Renal cortex interstitium (tissue), 11 donors: ENCODE data around the gene GOLPH3. TPM values are rescaled to one million over a fixed set of nuclear protein-coding genes. Genes with fewer than 3 reads are reported as not detected.

Experiments
- DNase-seq, 11 donors: peaks; one replicate each; pipeline ENCODE4 v3.0.0-alpha.2; 2013; ENCODE audit warnings: low read depth in 9 of 11, low spot score in 4 of 11; ENCODE audit errors: extremely low read depth in 1 of 11
- polyA plus RNA-seq, 3 donors: library from polyadenylated mRNA; unstranded; fragments of 120-200 nt; gene quantifications; one replicate each; pipeline ENCODE4 v1.2.1, GENCODE V29; 2013; ENCODE audit not compliant: insufficient read length in 3 of 3

Gene GOLPH3
- polyA plus RNA-seq, 3 donors: 83.6 to 98.8 (median 87.3) TPM

- no peak for DNase-seq
Observed at GRCh38 chr5:32115985-32116384, 58.1 kb downstream of the GOLPH3 start.

- no peak for DNase-seq
Observed at GRCh38 chr5:32110111-32110696, 63.9 kb downstream of the GOLPH3 start.

- DNase-seq: no peak
Observed at GRCh38 chr5:32109236-32109635, 64.9 kb downstream of the GOLPH3 start.

- DNase-seq: no peak
Observed at GRCh38 chr5:32108167-32108566, 66.0 kb downstream of the GOLPH3 start.

- no peak for DNase-seq
Observed at GRCh38 chr5:32107291-32107690, 66.8 kb downstream of the GOLPH3 start.

GRCh38 chr5:32103521-32103920 lies 70.6 kb downstream of the GOLPH3 start:
- no peak for DNase-seq

- no peak for DNase-seq
Observed at GRCh38 chr5:32102254-32102986, 71.7 kb downstream of the GOLPH3 start.

GRCh38 chr5:32100691-32101302 lies 73.3 kb downstream of the GOLPH3 start:
- DNase-seq: no peak

GRCh38 chr5:32100230-32100629 lies 73.9 kb downstream of the GOLPH3 start:
- no peak for DNase-seq

GRCh38 chr5:32099486-32100035 lies 74.6 kb downstream of the GOLPH3 start:
- no peak for DNase-seq

GRCh38 chr5:32098890-32099310 lies 75.2 kb downstream of the GOLPH3 start:
- peak in 2 of 11 donors; percentile 17 to 36 for DNase-seq

- no peak for DNase-seq
Observed at GRCh38 chr5:32098291-32098690, 75.8 kb downstream of the GOLPH3 start.

GRCh38 chr5:32096891-32097595 lies 77.1 kb downstream of the GOLPH3 start:
- no peak for DNase-seq

- DNase-seq: no peak
Observed at GRCh38 chr5:32095261-32095671, 78.9 kb downstream of the GOLPH3 start.

- no peak for DNase-seq
Observed at GRCh38 chr5:32094691-32095090, 79.4 kb downstream of the GOLPH3 start.

GRCh38 chr5:32092938-32093812 lies 80.9 kb downstream of the GOLPH3 start:
- peak in 10 of 11 donors; percentile 45 to 77 (median 66) for DNase-seq

- DNase-seq: no peak
Observed at GRCh38 chr5:32090755-32091128, 83.4 kb downstream of the GOLPH3 start.

- no peak for DNase-seq
Observed at GRCh38 chr5:32090026-32090754, 83.9 kb downstream of the GOLPH3 start.
